GM12878 (cell line): ENCODE results near the gene AHCYL2. TPM values are rescaled to one million over a fixed set of nuclear protein-coding genes. Genes with fewer than 3 reads are reported as not detected.

Experiments used
- ATAC-seq: fragments of 200-7000 bp; cut with Tn5 transposase; 3 replicates; pipeline ENCODE4 v1.9.1; 2020; ENCODE audit warnings: mild to moderate bottlenecking, moderate library complexity
- BruUV-seq: library from RNA; stranded (reverse); fragments of 400-500 nt; replicated peaks from 2 replicates; lab custom pipeline; 2021; lab: Mats Ljungman, UMichigan
- CTCF ChIA-PET: fragments of 300-600 bp; sonication (Branson Sonifier 250); formaldehyde crosslinking; extraction: SDS; loops from one replicate; lab custom pipeline; 2021; ENCODE audit warnings: inconsistent platforms; lab: Yijun Ruan, JAX
- POLR2A ChIA-PET: fragments of 350-600 bp; formaldehyde crosslinking; extraction: SDS; loops from one replicate; lab custom pipeline; 2021; ENCODE audit warnings: inconsistent platforms; lab: Charles Lee
- RAD21 ChIA-PET: fragments of 300-600 bp; sonication (Branson Sonifier 250); formaldehyde crosslinking; loops from one replicate; lab custom pipeline; 2023; ENCODE audit warnings: antibody characterized with exemption; ENCODE audit not compliant: unreplicated experiment; lab: Charles Lee
- SMC1A ChIA-PET: fragments of 300-600 bp; sonication (Branson Sonifier 250); formaldehyde crosslinking; loops from one replicate; lab custom pipeline; 2023; ENCODE audit not compliant: unreplicated experiment, uncharacterized antibody; lab: Charles Lee
- DNase-seq: peaks from one replicate; pipeline ENCODE4 v3.0.0-alpha.2; 2011; ENCODE audit warnings: low read depth, low spot score
- FAIRE-seq: peaks from 3 replicates; lab custom pipeline; 2011; peaks lifted over from hg19 to GRCh38; lab: Jason Lieb, UNC
- H2AFZ ChIP-seq: 2 replicates; pipeline ENCODE4 v1.6.0; 2011; ENCODE audit warnings: low read depth, low read length, control low read depth; ENCODE audit not compliant: control insufficient read depth
- H3K27ac ChIP-seq: 2 replicates; pipeline ENCODE4 v1.5.1; 2011; ENCODE audit warnings: control low read depth; ENCODE audit not compliant: control insufficient read depth, insufficient read depth
- H3K27me3 ChIP-seq, 2 experiments: replicated peaks in 1 of 2; 2 replicates each; pipeline versions ENCODE4 v1.6.0 to v1.6.1; 2011; ENCODE audit warnings: low read length in 1 of 2; ENCODE audit not compliant: control insufficient read depth in 2 of 2, insufficient read depth in 2 of 2
- H3K36me3 ChIP-seq, 2 experiments: 2 replicates each; pipeline ENCODE4 v1.5.1; 2011; ENCODE audit warnings: low read length in 1 of 2; ENCODE audit not compliant: control insufficient read depth in 2 of 2, insufficient read depth in 2 of 2
- H3K4me1 ChIP-seq: 2 replicates; pipeline ENCODE4 v1.6.1; 2011; ENCODE audit warnings: mild to moderate bottlenecking, low read length, moderate library complexity, mixed read lengths; ENCODE audit not compliant: control insufficient read depth, insufficient read depth
- H3K4me2 ChIP-seq: 2 replicates; pipeline ENCODE4 v1.6.0; 2011; ENCODE audit warnings: control low read depth; ENCODE audit not compliant: control insufficient read depth, insufficient read depth
- H3K4me3 ChIP-seq: fragments of 200-600 bp; sonication (generic); 2 replicates; pipeline ENCODE4 v1.5.1; 2016
- H3K79me2 ChIP-seq: 2 replicates; pipeline ENCODE4 v1.6.0; 2011; ENCODE audit warnings: low read length; ENCODE audit not compliant: control insufficient read depth, insufficient read depth
- H3K9ac ChIP-seq: 2 replicates; pipeline ENCODE4 v1.8.0; 2011; ENCODE audit warnings: low read length, control low read depth, mixed read lengths; ENCODE audit not compliant: control insufficient read depth, insufficient read depth
- H3K9me3 ChIP-seq: replicated peaks from 3 replicates; pipeline ENCODE4 v1.5.1; 2011; ENCODE audit warnings: mild to moderate bottlenecking, low read length; ENCODE audit not compliant: control insufficient read depth, insufficient read depth
- H4K20me1 ChIP-seq: 2 replicates; pipeline ENCODE4 v1.6.0; 2011; ENCODE audit not compliant: control insufficient read depth, insufficient read depth
- CTCF ChIP-seq, 3 experiments: IDR thresholded peaks in 2 of 3; conservative IDR thresholded peaks in 1 of 3; 2 replicates each; pipeline ENCODE4 v1.5.1; 2011; ENCODE audit warnings: low read depth in 3 of 3, low read length in 3 of 3, mild to moderate bottlenecking in 3 of 3, control low read depth in 2 of 3, moderate library complexity in 2 of 3, inconsistent platforms in 1 of 3, mixed read lengths in 1 of 3; ENCODE audit not compliant: control insufficient read depth in 2 of 3, insufficient read depth in 1 of 3; ENCODE audit errors: extremely low read depth in 1 of 3
- NFYB ChIP-seq: IDR thresholded peaks from 2 replicates; pipeline ENCODE4 v1.6.1; 2011; ENCODE audit warnings: low read depth, mild to moderate bottlenecking, low read length, improper control_type of control experiment, moderate library complexity; ENCODE audit not compliant: insufficient read depth
- RAD21 ChIP-seq: IDR thresholded peaks from 2 replicates; pipeline ENCODE4 v1.6.1; 2011; ENCODE audit warnings: mild to moderate bottlenecking, low read depth, low read length, moderate library complexity; ENCODE audit not compliant: insufficient read depth
- RUNX3 ChIP-seq: IDR thresholded peaks from 2 replicates; pipeline ENCODE4 v1.6.1; 2012; ENCODE audit warnings: low read length, inconsistent platforms
- SMAD1 ChIP-seq: fragments of 450-650 bp; IDR thresholded peaks from 2 replicates; pipeline ENCODE4 v1.6.1; 2018; ENCODE audit warnings: mild to moderate bottlenecking, low read depth; ENCODE audit not compliant: partially characterized antibody
- SMC3 ChIP-seq: IDR thresholded peaks from 2 replicates; pipeline ENCODE4 v1.6.1; 2011; ENCODE audit warnings: low read length, improper control_type of control experiment, borderline replicate concordance
- TARDBP ChIP-seq: IDR thresholded peaks from 2 replicates; pipeline ENCODE4 v1.6.1; 2016; ENCODE audit warnings: borderline replicate concordance
- YY1 ChIP-seq: IDR thresholded peaks from 2 replicates; pipeline ENCODE4 v1.6.1; 2011; ENCODE audit warnings: low read depth, mild to moderate bottlenecking, low read length
- ZBTB33 ChIP-seq: fragments of 450-650 bp; IDR thresholded peaks from 2 replicates; pipeline ENCODE4 v1.6.1; 2017; ENCODE audit warnings: mild to moderate bottlenecking
- WGBS: methylation state at CpG from one replicate; pipeline ENCODE4 v1.1.6; 2016; ENCODE audit warnings: low lambda C conversion rate; ENCODE audit not compliant: insufficient replicate concordance, insufficient coverage; ENCODE audit errors: missing lambda C conversion rate; 5-methylcytosine and 5-hydroxymethylcytosine counted together
- in situ Hi-C: fragments of 300-500 bp; cut with MboI; formaldehyde crosslinking; loops from 9 replicates; pipeline ENCODE4 v1.14.3; 2018; ENCODE audit warnings: mixed read lengths
- intact Hi-C: fragments of 100-400 bp; cut with micrococcal nuclease; formaldehyde crosslinking; loops from one replicate; pipeline ENCODE4 v1.14.2; 2022; ENCODE audit not compliant: unreplicated experiment
- polyA plus RNA-seq, 11 experiments: library from polyadenylated mRNA; depleted of rRNA in 4 of 11; unstranded in 6 of 11; stranded (reverse) in 5 of 11; fragments of >200 nt; fragmentation: Nextera tagmentation in 4 of 11; fragmentation: Illumina TruSeq in 1 of 11; extraction: Ambion mirVana in 4 of 11; extraction: Trizol in 1 of 11; gene quantifications; 1 replicate in 1 of 11; 2 replicates in 10 of 11; pipeline versions ENCODE4 v1.2.1 to v1.2.3, GENCODE V29; 2011 to 2016; ENCODE audit warnings: inconsistent platforms in 2 of 11, missing spikeins in 2 of 11, low read depth in 1 of 11
- total RNA-seq, 4 experiments: library from RNA; depleted of rRNA in 3 of 4; stranded (reverse); fragments of >200 nt in 3 of 4; fragmentation: Illumina TruSeq in 1 of 4; extraction: Trizol in 1 of 4; gene quantifications; 2 replicates each; pipeline versions ENCODE4 v1.2.1 to v1.2.3, GENCODE V29; 2013 to 2021
- TF ChIP-seq, protein P1 (sequence below): IDR thresholded peaks from 2 replicates; pipeline ENCODE4 v1.6.1; 2012; ENCODE audit warnings: improper control_type of control experiment, low read depth, low read length; ENCODE audit not compliant: insufficient replicate concordance

Gene AHCYL2
- total and polyA plus RNA-seq, 10 of the 15 experiments (the other 5 are each of a cell fraction or from before 2014, with no cell fraction given), result 1.7 to 29.1 (median 5.4) TPM

- intact Hi-C loops, result loop anchor here (1.0 kb wide), 1 partner anchor 53 kb away; no protein-coding TSS in a partner anchor
- peaks cover 5% of the 10 kb centered on the region; the same call in 1 of the 3 replicates for H3K9me3 ChIP-seq
- H3K9ac ChIP-seq, result no peak overlapping the region
- 0 out of 2 replicates have a peak, but pooled peaks have one; percentile 7 for TF ChIP-seq RUNX3
- peak; percentile 98 for TF ChIP-seq YY1
- TF ChIP-seq NFYB, result no peak
- TF ChIP-seq RAD21, result peak; percentile 85
- TF ChIP-seq, protein P1, sequence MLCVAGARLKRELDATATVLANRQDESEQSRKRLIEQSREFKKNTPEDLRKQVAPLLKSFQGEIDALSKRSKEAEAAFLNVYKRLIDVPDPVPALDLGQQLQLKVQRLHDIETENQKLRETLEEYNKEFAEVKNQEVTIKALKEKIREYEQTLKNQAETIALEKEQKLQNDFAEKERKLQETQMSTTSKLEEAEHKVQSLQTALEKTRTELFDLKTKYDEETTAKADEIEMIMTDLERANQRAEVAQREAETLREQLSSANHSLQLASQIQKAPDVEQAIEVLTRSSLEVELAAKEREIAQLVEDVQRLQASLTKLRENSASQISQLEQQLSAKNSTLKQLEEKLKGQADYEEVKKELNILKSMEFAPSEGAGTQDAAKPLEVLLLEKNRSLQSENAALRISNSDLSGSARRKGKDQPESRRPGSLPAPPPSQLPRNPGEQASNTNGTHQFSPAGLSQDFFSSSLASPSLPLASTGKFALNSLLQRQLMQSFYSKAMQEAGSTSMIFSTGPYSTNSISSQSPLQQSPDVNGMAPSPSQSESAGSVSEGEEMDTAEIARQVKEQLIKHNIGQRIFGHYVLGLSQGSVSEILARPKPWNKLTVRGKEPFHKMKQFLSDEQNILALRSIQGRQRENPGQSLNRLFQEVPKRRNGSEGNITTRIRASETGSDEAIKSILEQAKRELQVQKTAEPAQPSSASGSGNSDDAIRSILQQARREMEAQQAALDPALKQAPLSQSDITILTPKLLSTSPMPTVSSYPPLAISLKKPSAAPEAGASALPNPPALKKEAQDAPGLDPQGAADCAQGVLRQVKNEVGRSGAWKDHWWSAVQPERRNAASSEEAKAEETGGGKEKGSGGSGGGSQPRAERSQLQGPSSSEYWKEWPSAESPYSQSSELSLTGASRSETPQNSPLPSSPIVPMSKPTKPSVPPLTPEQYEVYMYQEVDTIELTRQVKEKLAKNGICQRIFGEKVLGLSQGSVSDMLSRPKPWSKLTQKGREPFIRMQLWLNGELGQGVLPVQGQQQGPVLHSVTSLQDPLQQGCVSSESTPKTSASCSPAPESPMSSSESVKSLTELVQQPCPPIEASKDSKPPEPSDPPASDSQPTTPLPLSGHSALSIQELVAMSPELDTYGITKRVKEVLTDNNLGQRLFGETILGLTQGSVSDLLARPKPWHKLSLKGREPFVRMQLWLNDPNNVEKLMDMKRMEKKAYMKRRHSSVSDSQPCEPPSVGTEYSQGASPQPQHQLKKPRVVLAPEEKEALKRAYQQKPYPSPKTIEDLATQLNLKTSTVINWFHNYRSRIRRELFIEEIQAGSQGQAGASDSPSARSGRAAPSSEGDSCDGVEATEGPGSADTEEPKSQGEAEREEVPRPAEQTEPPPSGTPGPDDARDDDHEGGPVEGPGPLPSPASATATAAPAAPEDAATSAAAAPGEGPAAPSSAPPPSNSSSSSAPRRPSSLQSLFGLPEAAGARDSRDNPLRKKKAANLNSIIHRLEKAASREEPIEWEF, result no peak
- peak; percentile 73 to 83 (median 74) for TF ChIP-seq CTCF (IDR thresholded peaks at IDR 0.05 in 2 of 3, conservative IDR thresholded peaks at IDR 0.05 in 1 of 3; ENCODE audit: control insufficient read depth in 2 of 3, extremely low read depth in 1 of 3, insufficient read depth in 1 of 3, low read depth in 3 of 3, low read length in 3 of 3)
- peak; percentile 74 for TF ChIP-seq SMC3
- TF ChIP-seq SMAD1, result no peak
- TF ChIP-seq TARDBP, result no peak
- no peak for TF ChIP-seq ZBTB33
- no peak overlapping the region for H3K4me3 ChIP-seq
- peak; percentile 21 for DNase-seq
- RAD21 ChIA-PET, result interaction anchor here (0.7 to 4.0 kb wide), 5 partner anchors 13 to 53 kb away, joined by 3 to 42 read pairs (median 3); no protein-coding TSS in a partner anchor
- no peaks in the 10 kb centered on the region; a peak in 1 of 4 replicates for H3K36me3 ChIP-seq
- no TSS peak for BruUV-seq
- no peaks in the 10 kb centered on the region for H3K79me2 ChIP-seq
- WGBS, result 44% methylated on average over 5 of the region's 5 CpGs
- H3K4me1 ChIP-seq, result peaks cover 6% of the 10 kb centered on the region; the same call in 1 of the 2 replicates
- H3K4me2 ChIP-seq, result 0 out of 2 replicates have a peak overlapping the region, but pooled peaks have one; percentile 19
- POLR2A ChIA-PET, result no interaction called here
- CTCF ChIA-PET, result interaction anchor here (0.6 to 8.4 kb wide), 28 partner anchors 8 to 549 kb away, joined by 3 to 170 read pairs (median 5); partner anchors contain the start of gene AHCYL2
- SMC1A ChIA-PET, result interaction anchor here (0.8 to 5.1 kb wide), 18 partner anchors 10 to 1342 kb away, joined by 3 to 45 read pairs (median 4); partner anchors contain the start of gene AHCYL2
- H2AFZ ChIP-seq, result peak overlapping the region; percentile 75
- peak; percentile 96 for FAIRE-seq
- H3K27me3 ChIP-seq, result no peaks in the 10 kb centered on the region
- H3K27ac ChIP-seq, result no peak overlapping the region
- ATAC-seq, result peak; percentile 98
- in situ Hi-C loops, result no loop called here
- no peaks in the 10 kb centered on the region for H4K20me1 ChIP-seq
Measured at GRCh38 chr7:129271500-129272355, 46.9 kb downstream of the AHCYL2 start.
